Subcutaneous abdominal adipose tissue (tissue), 5 donors: ENCODE results near the gene ZFTA.
A peak's percentile ranks its signal among the peaks of the same experiment; 100 is the strongest.
"Not testable (repeated sequence)": the region's sequence is repeated elsewhere in the genome, so short reads cannot be mapped to it uniquely, and the experiment has no call there.

Experiments
- H3K27ac ChIP-seq: one replicate; pipeline ENCODE4 v1.7.0; 2013; ENCODE audit warnings: low read depth, mild to moderate bottlenecking, inconsistent platforms, low read length, moderate library complexity
- H3K27me3 ChIP-seq, 5 donors: one replicate each; pipeline ENCODE4 v1.7.0; 2013; ENCODE audit warnings: low read length in 5 of 5, inconsistent platforms in 1 of 5; ENCODE audit not compliant: control insufficient read depth in 5 of 5, insufficient read depth in 4 of 5
- H3K36me3 ChIP-seq, 5 donors: one replicate each; pipeline ENCODE4 v1.7.0; 2013; ENCODE audit warnings: low read length in 5 of 5; ENCODE audit not compliant: control insufficient read depth in 5 of 5, insufficient read depth in 5 of 5
- H3K4me1 ChIP-seq, 5 donors: one replicate each; pipeline ENCODE4 v1.7.0; 2013; ENCODE audit warnings: low read length in 5 of 5, mild to moderate bottlenecking in 3 of 5, moderate library complexity in 1 of 5; ENCODE audit not compliant: control insufficient read depth in 5 of 5, insufficient read depth in 5 of 5
- H3K4me3 ChIP-seq, 5 donors: one replicate each; pipeline ENCODE4 v1.7.0; 2013; ENCODE audit warnings: low read length in 5 of 5, low read depth in 1 of 5
- H3K9ac ChIP-seq, 5 donors: one replicate each; pipeline ENCODE4 v1.7.0; 2013; ENCODE audit warnings: low read length in 5 of 5, mild to moderate bottlenecking in 4 of 5, moderate library complexity in 3 of 5
- H3K9me3 ChIP-seq, 5 donors: one replicate each; pipeline ENCODE4 v1.7.0; 2013; ENCODE audit warnings: low read length in 5 of 5; ENCODE audit not compliant: control insufficient read depth in 5 of 5
- donor health status: healthy.
- donor health status: healthy.
- donor health status: healthy.
- donor health status: healthy.
- donor health status: healthy.

Gene ZFTA

GRCh38 chr11:63768237-63769041 lies at the start of gene ZFTA:
ZFTA (minus strand) TSS chr11:63768775; CDS start chr11:63768622, 153 bp downstream.
- no peaks in the 10 kb centered on the region for H3K27me3 ChIP-seq
- peak within 1 kb of the TSS; percentile 77 for H3K27ac ChIP-seq
- H3K36me3 ChIP-seq: peaks cover 0 to 5% (median 3%) of the 10 kb centered on the region in 5 donors
- peaks cover 3 to 52% (median 43%) of the 10 kb centered on the region in 5 donors for H3K4me1 ChIP-seq
- peak within 1 kb of the TSS; percentile 48 to 93 (median 87) for H3K9ac ChIP-seq
- H3K9me3 ChIP-seq: no peaks in the 10 kb centered on the region
- peak within 1 kb of the TSS; percentile 79 to 87 (median 81) for H3K4me3 ChIP-seq

GRCh38 chr11:63817758-63818498 lies 49.4 kb upstream of the ZFTA start:
- H3K4me1 ChIP-seq: peaks cover 0 to 21% (median 18%) of the 10 kb centered on the region in 5 donors
- peaks cover 3 to 60% (median 44%) of the 10 kb centered on the region in 5 donors for H3K36me3 ChIP-seq
- no peak overlapping the region for H3K9ac ChIP-seq
- no peaks in the 10 kb centered on the region for H3K27me3 ChIP-seq
- no peak overlapping the region for H3K4me3 ChIP-seq
- H3K9me3 ChIP-seq: no peaks in the 10 kb centered on the region
- H3K27ac ChIP-seq: no peak overlapping the region

DNA sequence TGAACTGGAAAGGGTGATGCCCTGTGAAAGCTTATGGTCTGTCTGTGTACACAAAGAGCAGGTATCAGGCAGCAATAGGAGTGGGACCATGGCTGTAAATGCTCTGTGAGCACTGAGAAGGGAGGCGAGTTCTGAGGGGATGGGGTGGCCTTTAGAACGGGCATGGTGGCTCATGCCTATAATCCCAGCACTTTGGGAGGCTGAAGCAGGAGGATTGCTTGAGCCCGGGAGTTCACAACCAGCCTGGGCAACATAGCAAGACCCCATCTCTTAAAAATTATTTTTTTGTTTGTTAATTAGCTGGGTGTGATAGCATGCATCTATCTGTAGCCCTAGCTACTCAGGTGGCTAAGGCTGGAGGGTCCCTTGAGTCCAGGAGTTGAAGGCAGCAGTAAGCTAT lies 48.2 kb upstream of the ZFTA start:
- Histone ChIP-seq H3K4me3 (no peak overlapping the region), H3K27ac (no peak overlapping the region), H3K4me1 (peaks cover 0 to 26% (median 24%) of the 10 kb centered on the region in 5 donors), H3K9me3 (no peaks in the 10 kb centered on the region), H3K9ac (no peak overlapping the region), H3K36me3 (peaks cover 0 to 48% (median 32%) of the 10 kb centered on the region in 5 donors), H3K27me3 (no peaks in the 10 kb centered on the region)

GRCh38 chr11:63816166-63816565 lies 47.6 kb upstream of the ZFTA start:
- H3K27me3 ChIP-seq: no peaks in the 10 kb centered on the region
- no peak overlapping the region for H3K27ac ChIP-seq
- peaks cover 0 to 42% (median 27%) of the 10 kb centered on the region in 5 donors for H3K36me3 ChIP-seq
- no peaks in the 10 kb centered on the region for H3K9me3 ChIP-seq
- H3K4me3 ChIP-seq: no peak overlapping the region
- H3K4me1 ChIP-seq: peaks cover 0 to 26% (median 24%) of the 10 kb centered on the region in 5 donors
- no peak overlapping the region for H3K9ac ChIP-seq

GRCh38 chr11:63814383-63814736 lies 45.8 kb upstream of the ZFTA start:
- peak overlapping the region; percentile 8 to 93 (median 89) for H3K9ac ChIP-seq
- H3K4me1 ChIP-seq: peaks cover 0 to 26% (median 24%) of the 10 kb centered on the region in 5 donors
- H3K27ac ChIP-seq: no peak overlapping the region
- H3K36me3 ChIP-seq: peaks cover 0 to 26% (median 17%) of the 10 kb centered on the region in 5 donors
- peak overlapping the region; percentile 78 to 96 (median 94) for H3K4me3 ChIP-seq
- H3K9me3 ChIP-seq: no peaks in the 10 kb centered on the region
- no peaks in the 10 kb centered on the region for H3K27me3 ChIP-seq

DNA sequence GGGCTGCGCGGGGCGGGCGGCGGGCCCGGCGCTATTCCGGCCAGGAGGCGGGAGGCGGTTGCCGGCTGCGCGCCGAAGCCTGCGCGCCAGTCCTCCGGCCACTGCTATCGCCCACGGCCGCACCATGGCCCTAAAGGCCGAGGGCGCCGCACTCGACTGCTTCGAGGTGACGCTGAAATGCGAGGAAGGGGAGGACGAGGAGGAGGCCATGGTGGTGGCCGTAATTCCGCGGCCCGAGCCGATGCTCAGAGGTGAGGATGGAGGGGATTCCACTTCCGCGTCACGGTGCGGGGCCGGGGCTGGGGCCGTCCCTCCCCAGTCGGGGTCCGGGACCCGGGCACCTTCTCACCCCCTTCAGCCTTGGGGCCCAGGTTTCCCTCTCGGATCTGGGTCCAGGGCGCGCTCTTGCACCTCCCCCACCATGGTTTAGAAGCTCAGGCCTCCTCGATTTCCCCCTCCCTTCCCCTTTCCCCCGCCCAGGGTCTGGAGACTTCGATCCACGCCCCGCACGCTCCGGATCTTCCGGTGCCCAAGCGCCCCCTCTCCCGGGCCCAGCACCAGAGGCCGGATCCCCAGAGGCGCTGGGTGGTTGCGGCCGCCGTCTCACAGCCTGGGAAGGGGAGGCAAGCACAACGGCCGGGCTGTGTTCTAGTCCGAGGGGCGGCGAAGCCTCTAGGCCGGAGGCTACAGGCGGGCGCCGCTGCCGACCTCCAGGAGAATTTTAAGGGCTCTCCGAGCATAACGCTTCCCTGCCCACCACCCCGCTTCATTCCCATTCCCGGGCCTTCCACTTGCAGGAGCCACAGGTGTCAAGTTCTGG lies 45.2 kb upstream of the ZFTA start:
- H3K4me3 ChIP-seq: peak overlapping the region; percentile 78 to 96 (median 94)
- H3K4me1 ChIP-seq: peaks cover 0 to 26% (median 24%) of the 10 kb centered on the region in 5 donors
- H3K9me3 ChIP-seq: no peaks in the 10 kb centered on the region
- H3K9ac ChIP-seq: peak overlapping the region; percentile 35 to 93 (median 89)
- no peak overlapping the region for H3K27ac ChIP-seq
- peaks cover 0 to 22% (median 16%) of the 10 kb centered on the region in 5 donors for H3K36me3 ChIP-seq
- H3K27me3 ChIP-seq: no peaks in the 10 kb centered on the region

DNA sequence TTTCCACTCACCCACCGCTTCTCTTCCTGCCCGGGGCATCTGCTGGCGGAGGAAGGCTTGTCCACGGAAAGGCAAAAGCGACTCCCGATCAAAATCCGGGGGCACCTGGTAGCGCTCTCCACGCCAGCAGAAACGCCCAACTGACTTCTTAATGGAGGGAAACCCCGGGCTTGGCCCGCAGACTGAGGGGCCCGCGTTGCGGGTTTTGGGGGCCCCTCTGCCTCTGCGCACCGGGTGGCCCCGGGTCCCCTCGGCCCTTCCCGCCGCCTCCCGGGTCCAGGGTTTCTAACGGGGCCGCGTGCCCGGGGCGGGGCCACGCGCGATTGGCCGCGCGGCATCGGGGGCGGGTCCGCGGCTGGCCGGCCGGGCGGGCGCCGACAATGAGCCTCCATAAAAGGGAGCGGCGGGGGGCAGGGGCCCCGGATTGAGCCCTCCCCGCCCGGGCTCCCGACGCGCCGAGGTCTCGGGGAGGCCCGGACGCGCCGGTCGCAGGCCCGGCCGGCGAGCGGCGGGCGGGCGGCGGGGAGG lies 44.5 kb upstream of the ZFTA start, which contains the start of gene SPINDOC:
Gene SPINDOC (plus strand): TSS at position 422 of the 528 bp plus-strand sequence. CDS start 231 bp downstream, outside the sequence.
- Histone ChIP-seq H3K36me3 (peaks cover 0 to 15% (median 10%) of the 10 kb centered on the region in 5 donors), H3K4me1 (peaks cover 0 to 26% (median 24%) of the 10 kb centered on the region in 5 donors), H3K9me3 (no peaks in the 10 kb centered on the region), H3K27me3 (no peaks in the 10 kb centered on the region), H3K9ac (peak within 1 kb of the TSS; percentile 35 to 93 (median 89)), H3K27ac (no peak within 1 kb of the TSS), H3K4me3 (peak within 1 kb of the TSS; percentile 78 to 96 (median 94))

GRCh38 chr11:63811522-63811921 lies 42.9 kb upstream of the ZFTA start:
- Histone ChIP-seq H3K4me3 (no peak overlapping the region), H3K27me3 (no peaks in the 10 kb centered on the region), H3K9me3 (no peaks in the 10 kb centered on the region), H3K9ac (no peak overlapping the region), H3K36me3 (peaks cover 0 to 5% (median 3%) of the 10 kb centered on the region in 5 donors), H3K4me1 (peaks cover 0 to 26% (median 24%) of the 10 kb centered on the region in 5 donors), H3K27ac (no peak overlapping the region)

DNA sequence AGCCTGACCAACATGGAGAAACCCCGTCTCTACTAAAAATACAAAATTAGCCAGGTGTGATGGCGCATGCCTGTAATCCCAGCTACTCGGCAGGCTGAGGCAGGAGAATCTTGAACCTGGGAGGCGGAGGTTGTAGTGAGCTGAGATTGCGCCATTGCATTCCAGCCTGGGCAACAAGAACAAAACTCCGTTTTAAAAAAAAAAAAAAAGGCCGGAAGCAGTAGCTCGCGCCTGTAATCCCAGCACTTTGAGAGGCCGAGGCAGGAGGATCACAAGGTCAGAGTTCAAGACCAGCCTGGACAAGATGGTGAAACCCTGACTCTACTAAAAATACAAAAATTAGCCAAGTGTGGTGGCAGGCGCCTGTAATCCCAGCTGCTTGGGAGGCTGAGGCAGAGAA lies 41.8 kb upstream of the ZFTA start:
- H3K9me3 ChIP-seq, H3K27ac ChIP-seq, H3K27me3 ChIP-seq, H3K9ac ChIP-seq, H3K36me3 ChIP-seq, H3K4me3 ChIP-seq: not testable (repeated sequence)
- H3K4me1 ChIP-seq: peaks cover 0 to 30% (median 26%) of the 10 kb centered on the region in 5 donors
